IMR-90 (cell line): ENCODE data around the gene ZC3HAV1L. TPM values are rescaled to one million over a fixed set of nuclear protein-coding genes. Genes with fewer than 3 reads are reported as not detected.

Experiments
- ATAC-seq: fragments of 200-7000 bp; cut with Tn5 transposase; 2 replicates; pipeline ENCODE4 v1.9.1; 2020; ENCODE audit warnings: low read depth, mild to moderate bottlenecking, moderate library complexity
- BruUV-seq: library from RNA; stranded (reverse); fragments of 400-500 nt; replicated peaks from 2 replicates; lab custom pipeline; 2021; lab: Mats Ljungman, UMichigan
- CTCF ChIA-PET: fragments of 300-600 bp; formaldehyde crosslinking; extraction: SDS; loops from one replicate; lab custom pipeline; 2021; ENCODE audit warnings: antibody characterized with exemption; lab: Yijun Ruan, JAX
- POLR2A ChIA-PET: fragments of 300-600 bp; sonication (Branson Sonifier 250); formaldehyde crosslinking; loops from one replicate; lab custom pipeline; 2022; ENCODE audit warnings: antibody characterized with exemption; ENCODE audit not compliant: unreplicated experiment; lab: Charles Lee
- DNase-seq: peaks from one replicate; pipeline ENCODE4 v3.0.0; 2013
- H2AFZ ChIP-seq: replicated peaks from 2 replicates; pipeline ENCODE3; 2013; ENCODE audit warnings: low read length, mild to moderate bottlenecking; ENCODE audit not compliant: poor library complexity
- H2AK5ac ChIP-seq: 2 replicates; pipeline ENCODE4 v1.6.1; 2013; ENCODE audit warnings: low read depth, low read length, inconsistent platforms
- H2AK9ac ChIP-seq: replicated peaks from 2 replicates; pipeline ENCODE3; 2013; ENCODE audit warnings: mild to moderate bottlenecking, low read depth, low read length, moderate library complexity; ENCODE audit not compliant: poor library complexity
- H2BK120ac ChIP-seq: 2 replicates; pipeline ENCODE4 v1.6.1; 2013; ENCODE audit warnings: low read depth, low read length, inconsistent platforms
- H2BK15ac ChIP-seq: 3 replicates; pipeline ENCODE4 v1.6.1; 2013; ENCODE audit warnings: low read depth, low read length, inconsistent platforms
- H2BK20ac ChIP-seq: 2 replicates; pipeline ENCODE4 v1.6.1; 2013; ENCODE audit warnings: low read depth, mild to moderate bottlenecking, inconsistent platforms, low read length, moderate library complexity
- H2BK5ac ChIP-seq: 2 replicates; pipeline ENCODE4 v1.6.1; 2013; ENCODE audit warnings: mild to moderate bottlenecking, low read depth, low read length, inconsistent platforms; ENCODE audit not compliant: poor library complexity, severe bottlenecking
- H3K14ac ChIP-seq: replicated peaks from 2 replicates; pipeline ENCODE4 v1.6.1; 2013; ENCODE audit warnings: low read depth, low read length, inconsistent platforms
- H3K18ac ChIP-seq: 2 replicates; pipeline ENCODE4 v1.6.1; 2013; ENCODE audit warnings: low read depth, low read length, control low read depth
- H3K23ac ChIP-seq: 2 replicates; pipeline ENCODE4 v1.6.1; 2013; ENCODE audit warnings: low read depth, low read length, inconsistent platforms
- H3K27ac ChIP-seq: 2 replicates; pipeline ENCODE4 v1.5.1; 2013; ENCODE audit warnings: mild to moderate bottlenecking, control low read depth, low read length; ENCODE audit not compliant: insufficient read depth
- H3K27me3 ChIP-seq: 2 replicates; pipeline ENCODE4 v1.6.1; 2013; ENCODE audit warnings: low read length; ENCODE audit not compliant: control insufficient read depth, insufficient read depth
- H3K36me3 ChIP-seq: 2 replicates; pipeline ENCODE4 v1.6.1; 2013; ENCODE audit warnings: low read length, mixed read lengths; ENCODE audit not compliant: control insufficient read depth, insufficient read depth
- H3K4ac ChIP-seq: 2 replicates; pipeline ENCODE4 v1.6.1; 2013; ENCODE audit warnings: low read depth, low read length, inconsistent platforms
- H3K4me1 ChIP-seq: 2 replicates; pipeline ENCODE4 v1.6.1; 2013; ENCODE audit warnings: low read length, mixed read lengths; ENCODE audit not compliant: control insufficient read depth, insufficient read depth
- H3K4me2 ChIP-seq: 2 replicates; pipeline ENCODE4 v1.6.1; 2013; ENCODE audit warnings: low read depth, mild to moderate bottlenecking, control low read depth, low read length, moderate library complexity
- H3K4me3 ChIP-seq: 2 replicates; pipeline ENCODE4 v1.5.1; 2013; ENCODE audit warnings: low read depth, mild to moderate bottlenecking, control low read depth, low read length, moderate library complexity; ENCODE audit not compliant: insufficient read depth
- H3K56ac ChIP-seq: 2 replicates; pipeline ENCODE4 v1.6.1; 2013; ENCODE audit warnings: low read length, inconsistent platforms; ENCODE audit not compliant: insufficient read depth; ENCODE audit errors: extremely low read depth
- H3K79me1 ChIP-seq, 2 experiments: 2 replicates each; pipeline ENCODE4 v1.6.1; 2013; ENCODE audit warnings: low read length in 2 of 2, inconsistent platforms in 1 of 2, low read depth in 1 of 2
- H3K9ac ChIP-seq: 2 replicates; pipeline ENCODE4 v1.6.1; 2013; ENCODE audit warnings: low read depth, low read length, control low read depth
- H3K9me1 ChIP-seq: 2 replicates; pipeline ENCODE4 v1.6.1; 2013; ENCODE audit warnings: low read length, inconsistent platforms; ENCODE audit not compliant: insufficient read depth
- H3K9me3 ChIP-seq: 2 replicates; pipeline ENCODE4 v1.6.1; 2013; ENCODE audit warnings: low read length; ENCODE audit not compliant: control insufficient read depth, insufficient read depth
- H4K20me1 ChIP-seq: 2 replicates; pipeline ENCODE4 v1.6.1; 2013; ENCODE audit warnings: low read length, inconsistent platforms; ENCODE audit not compliant: insufficient read depth
- H4K5ac ChIP-seq: 2 replicates; pipeline ENCODE4 v1.6.1; 2013; ENCODE audit warnings: mild to moderate bottlenecking, low read depth, low read length, control low read depth
- H4K8ac ChIP-seq, 2 experiments: 2 replicates each; pipeline ENCODE4 v1.6.1; 2013; ENCODE audit warnings: low read depth in 2 of 2, low read length in 2 of 2, control low read depth in 1 of 2, inconsistent platforms in 1 of 2
- H4K91ac ChIP-seq: 2 replicates; pipeline ENCODE4 v1.6.1; 2013; ENCODE audit warnings: low read depth, low read length, inconsistent platforms; ENCODE audit not compliant: insufficient read depth
- BHLHE40 ChIP-seq: fragments of 150-350 bp; IDR thresholded peaks from 2 replicates; pipeline ENCODE4 v1.6.1; 2016; ENCODE audit warnings: mild to moderate bottlenecking, low read depth, low read length
- CEBPB ChIP-seq: IDR thresholded peaks from 2 replicates; pipeline ENCODE4 v1.6.1; 2012; ENCODE audit warnings: low read depth, low read length, improper control_type of control experiment
- CHD1 ChIP-seq: IDR thresholded peaks from 2 replicates; pipeline ENCODE4 v1.6.1; 2012; ENCODE audit warnings: low read depth, low read length, improper control_type of control experiment
- CTCF ChIP-seq: conservative IDR thresholded peaks from 2 replicates; pipeline ENCODE4 v1.5.1; 2012; ENCODE audit warnings: mild to moderate bottlenecking, low read depth, low read length, improper control_type of control experiment
- FOS ChIP-seq: fragments of 150-350 bp; IDR thresholded peaks from 2 replicates; pipeline ENCODE4 v1.6.1; 2016; ENCODE audit warnings: low read depth, low read length
- MAFK ChIP-seq: IDR thresholded peaks from 2 replicates; pipeline ENCODE4 v1.6.1; 2012; ENCODE audit warnings: low read depth, low read length, improper control_type of control experiment
- MAZ ChIP-seq: IDR thresholded peaks from 2 replicates; pipeline ENCODE4 v1.6.1; 2012; ENCODE audit warnings: low read depth, mild to moderate bottlenecking, low read length, improper control_type of control experiment, moderate library complexity, borderline replicate concordance
- NFE2L2 ChIP-seq: fragments of 150-350 bp; IDR thresholded peaks from 2 replicates; pipeline ENCODE4 v1.6.1; 2016; ENCODE audit warnings: low read depth, mild to moderate bottlenecking, low read length
- POLR2A ChIP-seq: IDR thresholded peaks from 2 replicates; pipeline ENCODE4 v1.6.1; 2012; ENCODE audit warnings: mild to moderate bottlenecking, low read depth, low read length
- RAD21 ChIP-seq: IDR thresholded peaks from 2 replicates; pipeline ENCODE4 v1.6.1; 2012; ENCODE audit warnings: low read length, improper control_type of control experiment
- RCOR1 ChIP-seq: IDR thresholded peaks from 2 replicates; pipeline ENCODE4 v1.6.1; 2012; ENCODE audit warnings: mild to moderate bottlenecking, low read length, improper control_type of control experiment; ENCODE audit not compliant: insufficient replicate concordance
- RFX5 ChIP-seq: IDR thresholded peaks from 2 replicates; pipeline ENCODE4 v1.8.0; 2012; ENCODE audit warnings: low read depth, mild to moderate bottlenecking, low read length, moderate library complexity
- SMC3 ChIP-seq: fragments of 150-350 bp; IDR thresholded peaks from 2 replicates; pipeline ENCODE4 v1.6.1; 2016; ENCODE audit warnings: low read depth, mild to moderate bottlenecking, antibody characterized with exemption, low read length, moderate library complexity
- USF2 ChIP-seq: fragments of 150-350 bp; IDR thresholded peaks from 2 replicates; pipeline ENCODE4 v1.6.1; 2017; ENCODE audit warnings: mild to moderate bottlenecking, antibody characterized with exemption, low read length, low read depth
- WGBS, 2 experiments: methylation state at CpG; one replicate each; pipeline versions ENCODE4 v1.1.5 to v1.1.7; 2013; ENCODE audit warnings: missing lambda C conversion rate in 2 of 2; ENCODE audit not compliant: insufficient read length in 1 of 2; ENCODE audit errors: extremely low coverage in 2 of 2; 5-methylcytosine and 5-hydroxymethylcytosine counted together
- dilution Hi-C: fragments of 300-500 bp; cut with HindIII; formaldehyde crosslinking; loops from one replicate; pipeline ENCODE4 v1.14.3; 2018; ENCODE audit warnings: low sequenced_read_pairs; ENCODE audit not compliant: unreplicated experiment
- in situ Hi-C: fragments of 300-500 bp; cut with MboI; formaldehyde crosslinking; loops from 3 replicates; pipeline ENCODE4 v1.14.3; 2019; ENCODE audit warnings: low sequenced_read_pairs, inconsistent platforms, mixed read lengths
- intact Hi-C: fragments of 100-400 bp; cut with micrococcal nuclease; formaldehyde crosslinking; loops from 2 replicates; pipeline ENCODE4 v1.10.0; 2022
- polyA plus RNA-seq, 3 experiments: library from polyadenylated mRNA; depleted of rRNA; stranded (reverse); fragments of >200 nt; gene quantifications; 2 replicates each; pipeline ENCODE4 v1.2.3, GENCODE V29; 2012; ENCODE audit warnings: low replicate concordance in 1 of 3
- total RNA-seq: library from RNA; depleted of rRNA; stranded (reverse); fragments of >200 nt; gene quantifications from 2 replicates; pipeline ENCODE4 v1.2.3, GENCODE V29; 2012

Gene ZC3HAV1L
- total and polyA plus RNA-seq, 2 of the 4 experiments (the other 2 are of a cell fraction) = 4.5 to 9.4 TPM

GRCh38 chr7:139071680-139072079 lies 35.8 kb upstream of the ZC3HAV1L start:
- ATAC-seq (no peak), DNase-seq (no peak)
- intact Hi-C loops = no loop called here
- H3K79me1 ChIP-seq = peaks cover 0 to 3% of the 10 kb centered on the region in 2 experiments; a peak in 1 of 4 replicates
- H3K18ac ChIP-seq = no peak overlapping the region
- dilution Hi-C loops = no loop called here
- H4K20me1 ChIP-seq = no peaks in the 10 kb centered on the region
- WGBS, 2 experiments = 100% methylated on average over 1 of the region's 3 CpGs; no CpG with 5 or more reads in 1 of the 2 experiments
- POLR2A ChIA-PET = no interaction called here
- no peak overlapping the region for H3K4me3 ChIP-seq
- no peak overlapping the region for H3K23ac ChIP-seq
- no peak overlapping the region for H2BK15ac ChIP-seq
- H3K36me3 ChIP-seq = peaks cover 26% of the 10 kb centered on the region
- no peak overlapping the region for H3K56ac ChIP-seq
- in situ Hi-C loops = loop anchor here (10.0 kb wide), 1 partner anchor 187 kb away; no protein-coding TSS in a partner anchor
- no peak overlapping the region for H2BK5ac ChIP-seq
- H2AK5ac ChIP-seq = no peak overlapping the region
- H3K14ac ChIP-seq = no peak overlapping the region
- H3K9me3 ChIP-seq = peaks cover 2% of the 10 kb centered on the region; the same call in 1 of the 2 replicates
- H3K27me3 ChIP-seq = no peaks in the 10 kb centered on the region
- no peak overlapping the region for H2BK120ac ChIP-seq
- TF ChIP-seq CTCF (no peak), MAZ (no peak), FOS (no peak), USF2 (no peak), BHLHE40 (no peak), CEBPB (no peak), SMC3 (no peak), RCOR1 (no peak), CHD1 (no peak), MAFK (no peak), RAD21 (no peak), NFE2L2 (no peak), RFX5 (no peak), POLR2A (no peak)
- H3K4ac ChIP-seq = no peak overlapping the region
- H4K8ac ChIP-seq = no peak overlapping the region
- no peak overlapping the region for H2BK20ac ChIP-seq
- no peak overlapping the region for H2AK9ac ChIP-seq
- H4K5ac ChIP-seq = no peak overlapping the region
- no peak overlapping the region for H3K9ac ChIP-seq
- H3K4me1 ChIP-seq = no peaks in the 10 kb centered on the region
- CTCF ChIA-PET = no interaction called here
- no peak overlapping the region for H3K4me2 ChIP-seq
- no peak overlapping the region for H4K91ac ChIP-seq
- no peaks in the 10 kb centered on the region for H3K9me1 ChIP-seq
- H3K27ac ChIP-seq = no peak overlapping the region
- H2AFZ ChIP-seq = no peak overlapping the region
- no TSS peak for BruUV-seq
